Breast epithelium (tissue), 4 donors: ENCODE results near the gene LRRC36. TPM values are rescaled to one million over a fixed set of nuclear protein-coding genes. Genes with fewer than 3 reads are reported as not detected.
"Not testable (repeated sequence)": the region's sequence is repeated elsewhere in the genome, so short reads cannot be mapped to it uniquely, and the experiment has no call there.

ENCODE experiments used
- DNase-seq, 2 donors: peaks; one replicate each; pipeline ENCODE4 v3.0.0-alpha.2; 2019; ENCODE audit warnings: low spot score in 2 of 2
- H3K27ac ChIP-seq, 2 donors: fragments of 200-600 bp; sonication (generic) in 1 of 2; one replicate each; pipeline ENCODE4 v1.5.1; 2016 to 2019; ENCODE audit warnings: mild to moderate bottlenecking in 1 of 2
- H3K27me3 ChIP-seq, 2 donors: fragments of 200-600 bp; sonication (generic) in 1 of 2; one replicate each; pipeline versions ENCODE4 v1.5.1 to v1.6.0; 2017 to 2019; ENCODE audit warnings: control low read depth in 1 of 2, mild to moderate bottlenecking in 1 of 2
- H3K36me3 ChIP-seq: fragments of 200-600 bp; one replicate; pipeline ENCODE4 v1.5.1; 2019
- H3K4me1 ChIP-seq, 2 donors: fragments of 200-600 bp; sonication (generic); one replicate each; pipeline ENCODE4 v1.5.1; 2016 to 2019; ENCODE audit warnings: control low read depth in 1 of 2
- H3K4me3 ChIP-seq, 3 donors: fragments of 200-600 bp; sonication (generic); 1 replicate in 2 of 3; 2 replicates in 1 of 3; pipeline ENCODE4 v1.5.1; 2016 to 2019; ENCODE audit warnings: mild to moderate bottlenecking in 3 of 3, moderate library complexity in 2 of 3
- H3K9me3 ChIP-seq, 2 donors: fragments of 200-600 bp; sonication (generic) in 1 of 2; one replicate each; pipeline ENCODE4 v1.5.1; 2016 to 2019; ENCODE audit warnings: control low read depth in 1 of 2
- POLR2A ChIP-seq: fragments of 450-650 bp; IDR thresholded peaks from one replicate; pipeline ENCODE4 v1.6.1; 2016; ENCODE audit warnings: antibody characterized with exemption, mild to moderate bottlenecking, moderate library complexity
- POLR2AphosphoS5 ChIP-seq, 3 donors: sonication (generic); formaldehyde crosslinking; IDR thresholded peaks; one replicate each; pipeline ENCODE4 v1.6.1; 2017; ENCODE audit warnings: antibody characterized with exemption in 3 of 3
- intact Hi-C: fragments of 100-400 bp; cut with DNase I; formaldehyde crosslinking; loops from one replicate; pipeline ENCODE4 v1.15.1; 2023; ENCODE audit warnings: low total_unique reads
- total RNA-seq, 3 donors: library from RNA; depleted of rRNA; stranded (reverse); fragments of >200 nt; gene quantifications; one replicate each; pipeline ENCODE4 v1.1.0, GENCODE V29; 2016
- TF ChIP-seq, protein P1 (sequence below), 3 donors: fragments of 450-650 bp; IDR thresholded peaks; one replicate each; pipeline ENCODE4 v1.5.1; 2016 to 2017; ENCODE audit warnings: antibody characterized with exemption in 3 of 3, mild to moderate bottlenecking in 3 of 3, moderate library complexity in 3 of 3

LRRC36 gene
- total RNA-seq, 3 donors from 2014 or later = 0.16 to 3.3 (median 0.59) TPM

DNA sequence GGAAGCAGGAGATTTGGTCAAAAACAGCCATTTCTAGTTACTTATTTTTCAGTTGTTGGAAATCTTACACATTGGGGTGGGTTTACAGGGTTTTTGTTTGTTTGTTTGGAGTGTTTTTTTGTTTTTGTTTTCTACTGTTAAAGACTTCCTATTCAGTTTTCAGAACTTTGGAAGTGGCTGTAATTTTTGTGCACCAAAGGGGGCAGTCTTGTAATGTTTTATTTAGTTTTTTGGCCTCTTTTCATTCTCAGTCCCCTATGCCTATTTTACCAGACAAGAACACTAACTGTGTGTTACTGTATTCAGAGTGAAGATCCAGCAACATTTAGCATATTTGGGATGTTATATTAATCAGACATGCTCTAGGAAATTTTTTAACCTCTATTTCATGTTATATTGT is 46.0 kb downstream of the LRRC36 start:
- Histone ChIP-seq H3K9me3 (no peaks in the 10 kb centered on the region), H3K27me3 (no peaks in the 10 kb centered on the region), H3K36me3 (no peaks in the 10 kb centered on the region), H3K27ac (no peak overlapping the region), H3K4me3 (no peak overlapping the region), H3K4me1 (no peaks in the 10 kb centered on the region)
- intact Hi-C loops = no loop called here
- no peak for TF ChIP-seq POLR2AphosphoS5 (IDR thresholded peaks at IDR 0.05)
- TF ChIP-seq, protein P1, sequence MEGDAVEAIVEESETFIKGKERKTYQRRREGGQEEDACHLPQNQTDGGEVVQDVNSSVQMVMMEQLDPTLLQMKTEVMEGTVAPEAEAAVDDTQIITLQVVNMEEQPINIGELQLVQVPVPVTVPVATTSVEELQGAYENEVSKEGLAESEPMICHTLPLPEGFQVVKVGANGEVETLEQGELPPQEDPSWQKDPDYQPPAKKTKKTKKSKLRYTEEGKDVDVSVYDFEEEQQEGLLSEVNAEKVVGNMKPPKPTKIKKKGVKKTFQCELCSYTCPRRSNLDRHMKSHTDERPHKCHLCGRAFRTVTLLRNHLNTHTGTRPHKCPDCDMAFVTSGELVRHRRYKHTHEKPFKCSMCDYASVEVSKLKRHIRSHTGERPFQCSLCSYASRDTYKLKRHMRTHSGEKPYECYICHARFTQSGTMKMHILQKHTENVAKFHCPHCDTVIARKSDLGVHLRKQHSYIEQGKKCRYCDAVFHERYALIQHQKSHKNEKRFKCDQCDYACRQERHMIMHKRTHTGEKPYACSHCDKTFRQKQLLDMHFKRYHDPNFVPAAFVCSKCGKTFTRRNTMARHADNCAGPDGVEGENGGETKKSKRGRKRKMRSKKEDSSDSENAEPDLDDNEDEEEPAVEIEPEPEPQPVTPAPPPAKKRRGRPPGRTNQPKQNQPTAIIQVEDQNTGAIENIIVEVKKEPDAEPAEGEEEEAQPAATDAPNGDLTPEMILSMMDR (IDR thresholded peaks at IDR 0.05) = peak; percentile 20 to 45 (median 41)
- no peak for DNase-seq

DNA sequence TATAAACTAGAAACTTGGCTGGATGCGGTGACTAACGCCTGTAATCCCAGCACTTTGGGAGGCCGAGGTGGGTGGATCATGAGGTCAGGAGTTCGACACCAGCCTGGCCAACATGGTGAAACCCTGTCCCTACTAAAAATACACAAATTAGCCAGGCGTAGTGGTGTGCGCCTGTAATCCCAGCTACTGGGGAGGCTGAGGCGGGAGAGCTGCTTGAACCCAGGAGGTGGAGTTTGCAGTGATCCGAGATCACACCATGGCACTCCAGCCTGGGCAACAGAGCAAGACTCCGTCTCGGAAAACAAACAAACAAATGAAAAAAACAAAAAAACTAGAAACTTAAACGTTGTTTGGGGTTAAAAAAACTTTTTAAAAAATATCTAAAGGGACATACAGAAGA is 49.4 kb downstream of the LRRC36 start:
- intact Hi-C loops, H3K27me3 ChIP-seq, H3K4me1 ChIP-seq, DNase-seq, H3K27ac ChIP-seq, H3K9me3 ChIP-seq, H3K36me3 ChIP-seq, H3K4me3 ChIP-seq: not testable (repeated sequence)

DNA sequence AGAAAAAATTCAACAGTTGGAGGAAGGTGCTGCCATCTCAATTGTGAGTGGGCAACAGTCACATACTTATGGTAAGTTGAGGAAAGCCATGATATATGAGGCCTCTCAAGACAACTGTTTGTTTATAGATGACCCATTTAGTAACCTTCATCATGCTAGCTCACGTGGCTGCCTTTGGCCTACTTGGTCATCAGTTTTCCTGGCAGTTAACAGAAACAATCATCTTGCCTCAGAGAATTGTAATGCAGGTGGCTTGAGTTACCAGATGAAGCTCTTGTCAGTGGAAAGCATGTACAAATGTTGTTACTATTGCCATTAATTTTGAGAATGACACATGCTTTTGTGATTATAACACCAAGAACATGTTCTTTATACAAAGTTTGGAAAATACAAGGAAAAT is 52.0 kb downstream of the LRRC36 start:
- Histone ChIP-seq H3K4me3 (no peak overlapping the region), H3K27ac (no peak overlapping the region), H3K36me3 (no peaks in the 10 kb centered on the region), H3K9me3 (no peaks in the 10 kb centered on the region), H3K27me3 (no peaks in the 10 kb centered on the region), H3K4me1 (no peaks in the 10 kb centered on the region)
- DNase-seq = no peak
- TF ChIP-seq, protein P1 (IDR thresholded peaks at IDR 0.05) = no peak
- TF ChIP-seq POLR2A = no peak
- no peak for TF ChIP-seq POLR2AphosphoS5 (IDR thresholded peaks at IDR 0.05)
- intact Hi-C loops = no loop called here

DNA sequence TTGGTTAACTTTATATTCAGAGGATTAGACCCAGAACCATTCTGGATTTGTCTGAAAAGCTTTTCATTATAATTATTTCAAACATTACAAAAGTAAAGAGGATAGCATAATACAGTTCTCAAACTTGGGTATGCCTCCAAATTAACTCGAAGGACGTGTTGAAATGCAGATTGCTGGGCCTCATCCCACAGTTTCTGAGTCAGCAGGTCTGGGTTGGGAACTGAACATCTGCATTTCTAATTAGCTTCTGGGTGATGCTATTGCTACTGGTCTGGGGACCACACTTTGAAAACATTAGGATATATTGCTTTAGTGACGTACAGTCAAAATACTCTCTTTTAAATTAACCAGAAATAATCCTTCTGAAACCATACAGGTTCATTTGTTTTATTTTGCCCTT is 56.7 kb downstream of the LRRC36 start:
- intact Hi-C loops = no loop called here

DNA sequence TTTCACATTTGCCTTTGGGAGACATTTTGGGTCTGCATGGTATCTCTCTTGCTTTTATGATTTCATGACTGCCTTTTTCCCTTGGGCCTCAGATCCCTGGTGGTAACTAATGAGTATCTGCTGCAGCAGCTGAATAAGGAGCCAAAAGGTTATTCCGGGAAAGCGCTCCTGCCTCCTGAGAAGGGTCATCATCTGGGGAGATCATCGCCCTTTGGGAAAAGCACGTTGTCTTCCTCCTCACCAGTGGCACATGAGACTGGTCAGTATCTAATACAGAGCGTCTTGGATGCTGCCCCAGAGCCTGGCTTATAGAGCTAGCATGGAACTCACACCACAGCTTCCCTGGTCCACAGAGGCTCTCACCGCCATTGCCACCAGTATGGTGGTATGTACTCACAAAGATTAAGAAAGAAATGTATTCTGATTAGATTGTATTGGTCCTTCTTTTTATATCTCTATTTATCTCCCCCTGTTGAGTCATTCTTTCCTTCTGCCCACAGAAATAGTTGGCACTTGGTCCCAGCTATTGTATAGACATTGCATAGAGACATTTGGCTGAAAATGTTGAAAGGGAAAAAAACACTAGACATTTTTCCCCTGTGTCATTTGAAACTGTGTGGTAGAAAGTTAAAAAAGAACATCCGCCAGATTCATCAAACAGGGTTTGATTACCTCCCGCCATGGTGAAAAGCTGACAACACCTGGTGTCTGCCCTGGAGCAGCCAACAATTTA is 58.3 kb downstream of the LRRC36 start:
- DNase-seq = no peak
- H3K36me3 ChIP-seq = no peaks in the 10 kb centered on the region
- no peak overlapping the region for H3K4me3 ChIP-seq
- TF ChIP-seq, protein P1 (IDR thresholded peaks at IDR 0.05) = no peak
- TF ChIP-seq POLR2A = no peak
- TF ChIP-seq POLR2AphosphoS5 (IDR thresholded peaks at IDR 0.05) = no peak
- no peaks in the 10 kb centered on the region for H3K27me3 ChIP-seq
- no peaks in the 10 kb centered on the region for H3K4me1 ChIP-seq
- no peak overlapping the region for H3K27ac ChIP-seq
- H3K9me3 ChIP-seq = no peaks in the 10 kb centered on the region
- intact Hi-C loops = loop anchor here (1.0 kb wide), 1 partner anchor 25 kb away; no protein-coding TSS in a partner anchor

More for the DNA sequence above, 56.7 kb downstream of the LRRC36 start:
- Histone ChIP-seq H3K36me3 (no peaks in the 10 kb centered on the region), H3K27me3 (no peaks in the 10 kb centered on the region), H3K27ac (no peak overlapping the region), H3K9me3 (no peaks in the 10 kb centered on the region), H3K4me1 (no peaks in the 10 kb centered on the region), H3K4me3 (no peak overlapping the region)
- TF ChIP-seq POLR2A (no peak), POLR2AphosphoS5 (IDR thresholded peaks at IDR 0.05) (no peak)
- TF ChIP-seq, protein P1 (IDR thresholded peaks at IDR 0.05) = no peak
- DNase-seq = no peak
